OCI-LY1 (cell line): Measurements from ENCODE around the gene KRT34.

Experiments
- H2AFZ ChIP-seq: fragments of 200-600 bp; sonication (generic), shearing (Covaris generic); 2 replicates; pipeline ENCODE4 v1.6.0; 2014; ENCODE audit warnings: antibody characterized with exemption, mild to moderate bottlenecking, low read length
- H3F3A ChIP-seq: fragments of 200-600 bp; sonication (generic), shearing (Covaris generic); 2 replicates; pipeline ENCODE4 v1.6.0; 2014; ENCODE audit warnings: mild to moderate bottlenecking, antibody characterized with exemption, low read length, moderate library complexity; ENCODE audit not compliant: insufficient read depth
- H3K27ac ChIP-seq: fragments of 200-600 bp; sonication (generic); 2 replicates; pipeline ENCODE4 v1.5.1; 2014; ENCODE audit warnings: low read length, mixed run types, mild to moderate bottlenecking, low read depth; ENCODE audit not compliant: poor library complexity, severe bottlenecking
- H3K27me3 ChIP-seq: fragments of 200-600 bp; sonication (generic); 2 replicates; pipeline ENCODE4 v1.6.0; 2014; ENCODE audit warnings: antibody characterized with exemption, mild to moderate bottlenecking, low read length, moderate library complexity; ENCODE audit not compliant: insufficient read depth
- H3K36me3 ChIP-seq: fragments of 200-600 bp; sonication (generic); 2 replicates; pipeline ENCODE4 v1.6.1; 2014; ENCODE audit warnings: mild to moderate bottlenecking, antibody characterized with exemption, low read length, moderate library complexity, mixed read lengths; ENCODE audit not compliant: insufficient read depth
- H3K4me1 ChIP-seq: fragments of 200-600 bp; sonication (generic); 2 replicates; pipeline ENCODE4 v1.5.1; 2014; ENCODE audit warnings: mild to moderate bottlenecking, low read length, moderate library complexity; ENCODE audit not compliant: insufficient read depth, severe bottlenecking
- H3K4me2 ChIP-seq: fragments of 200-600 bp; sonication (generic), shearing (Covaris generic); 2 replicates; pipeline ENCODE4 v1.6.1; 2014; ENCODE audit warnings: low read length
- H3K4me3 ChIP-seq: fragments of 200-600 bp; sonication (generic); 2 replicates; pipeline ENCODE4 v1.5.1; 2014; ENCODE audit warnings: low read length, low read depth, mild to moderate bottlenecking, mixed read lengths; ENCODE audit not compliant: poor library complexity, severe bottlenecking
- H3K79me2 ChIP-seq: fragments of 200-600 bp; shearing (Covaris generic); 2 replicates; pipeline ENCODE4 v1.6.1; 2016; ENCODE audit warnings: mixed run types, low read length, mixed read lengths; ENCODE audit not compliant: insufficient read depth
- H3K9ac ChIP-seq: fragments of 200-600 bp; sonication (generic), shearing (Covaris generic); 2 replicates; pipeline ENCODE4 v1.6.1; 2014; ENCODE audit warnings: mild to moderate bottlenecking, low read length, mixed read lengths
- H3K9me2 ChIP-seq: fragments of 200-600 bp; sonication (generic), shearing (Covaris generic); 2 replicates; pipeline ENCODE4 v1.6.1; 2014; ENCODE audit warnings: low read depth, mild to moderate bottlenecking, low read length, mixed read lengths
- H3K9me3 ChIP-seq: fragments of 200-600 bp; shearing (Covaris generic); 2 replicates; pipeline ENCODE4 v1.6.1; 2014; ENCODE audit warnings: low read length, mixed read lengths
- H4K20me1 ChIP-seq: fragments of 200-600 bp; sonication (generic), shearing (Covaris generic); 2 replicates; pipeline ENCODE4 v1.6.0; 2016; ENCODE audit warnings: mild to moderate bottlenecking, low read length; ENCODE audit not compliant: insufficient read depth
- CTCF ChIP-seq: fragments of 200-600 bp; sonication (generic), shearing (Covaris generic); IDR thresholded peaks from 2 replicates; pipeline ENCODE4 v1.5.1; 2017; ENCODE audit warnings: mild to moderate bottlenecking, antibody characterized with exemption, low read length, moderate library complexity, mixed read lengths
- EZH2 ChIP-seq: fragments of 200-600 bp; sonication (generic), shearing (Covaris generic); IDR thresholded peaks from 2 replicates; pipeline ENCODE4 v1.8.0; 2017; ENCODE audit warnings: borderline replicate concordance, mixed run types, mild to moderate bottlenecking, antibody characterized with exemption, low read length, moderate library complexity, mixed read lengths

Gene KRT34

GRCh38 chr17:41366070-41366469 is 16.0 kb downstream of the KRT34 start:
- no peaks in the 10 kb centered on the region for H3K79me2 ChIP-seq
- H2AFZ ChIP-seq, result no peak overlapping the region
- no peak for TF ChIP-seq CTCF
- no peak for TF ChIP-seq EZH2
- H3K36me3 ChIP-seq, result no peaks in the 10 kb centered on the region
- no peaks in the 10 kb centered on the region for H3K4me1 ChIP-seq
- H3K9me2 ChIP-seq, result no peaks in the 10 kb centered on the region
- no peak overlapping the region for H3K9ac ChIP-seq
- no peak overlapping the region for H3K4me2 ChIP-seq
- H3K27ac ChIP-seq, result no peak overlapping the region
- no peaks in the 10 kb centered on the region for H3K27me3 ChIP-seq
- H4K20me1 ChIP-seq, result no peaks in the 10 kb centered on the region
- H3K9me3 ChIP-seq, result no peaks in the 10 kb centered on the region
- H3K4me3 ChIP-seq, result no peak overlapping the region
- no peaks in the 10 kb centered on the region for H3F3A ChIP-seq

GRCh38 chr17:41363881-41364280 is 18.2 kb downstream of the KRT34 start:
- no peaks in the 10 kb centered on the region for H3K27me3 ChIP-seq
- no peaks in the 10 kb centered on the region for H3K36me3 ChIP-seq
- H3K9me3 ChIP-seq, result no peaks in the 10 kb centered on the region
- no peaks in the 10 kb centered on the region for H3K4me1 ChIP-seq
- no peak for TF ChIP-seq CTCF
- no peak for TF ChIP-seq EZH2
- no peak overlapping the region for H2AFZ ChIP-seq
- no peaks in the 10 kb centered on the region for H4K20me1 ChIP-seq
- no peak overlapping the region for H3K4me2 ChIP-seq
- H3K27ac ChIP-seq, result no peak overlapping the region
- no peaks in the 10 kb centered on the region for H3K79me2 ChIP-seq
- H3K9ac ChIP-seq, result no peak overlapping the region
- no peak overlapping the region for H3K4me3 ChIP-seq
- no peaks in the 10 kb centered on the region for H3F3A ChIP-seq
- no peaks in the 10 kb centered on the region for H3K9me2 ChIP-seq

- no peaks in the 10 kb centered on the region for H3K9me3 ChIP-seq
- H3K36me3 ChIP-seq, result no peaks in the 10 kb centered on the region
- no peak overlapping the region for H3K9ac ChIP-seq
- no peak overlapping the region for H3K27ac ChIP-seq
- H3K4me2 ChIP-seq, result no peak overlapping the region
- no peaks in the 10 kb centered on the region for H3F3A ChIP-seq
- H2AFZ ChIP-seq, result no peak overlapping the region
- H4K20me1 ChIP-seq, result no peaks in the 10 kb centered on the region
- TF ChIP-seq CTCF (no peak), EZH2 (no peak)
- H3K4me1 ChIP-seq, result no peaks in the 10 kb centered on the region
- H3K4me3 ChIP-seq, result no peak overlapping the region
- H3K79me2 ChIP-seq, result no peaks in the 10 kb centered on the region
- no peaks in the 10 kb centered on the region for H3K27me3 ChIP-seq
- H3K9me2 ChIP-seq, result no peaks in the 10 kb centered on the region
Measured at GRCh38 chr17:41360296-41360995, 21.7 kb downstream of the KRT34 start.
